ENCODE results near the gene JUN.
"Not testable (repeated sequence)": the region's sequence is repeated elsewhere in the genome, so short reads cannot be mapped to it uniquely, and the experiment has no call there.

JUN gene

GRCh38 chr1:58808077-58808476, 24.2 kb upstream of the JUN start:
- H3K36me3 ChIP-seq (ENCODE audit: control insufficient read depth, insufficient read depth, low read length) = no peaks in the 10 kb centered on the region

GRCh38 chr1:58805716-58806571, 22.1 kb upstream of the JUN start:
- no peak overlapping the region; the same call in 1 of the 2 replicates for H3K4me3 ChIP-seq (replicated peaks; ENCODE audit: low read depth, low read length)
- no peaks in the 10 kb centered on the region for H3K27me3 ChIP-seq (replicated peaks; ENCODE audit: control insufficient read depth, insufficient read depth, low read length)
- no peaks in the 10 kb centered on the region for H3K36me3 ChIP-seq (ENCODE audit: control insufficient read depth, insufficient read depth, low read length)
- DNase-seq (ENCODE audit: extremely low read depth, insufficient read length) = peak; percentile 68
- no peak for TF ChIP-seq CTCF (IDR thresholded peaks at IDR 0.05; ENCODE audit: insufficient read depth, low read length, poor library complexity, severe bottlenecking)

More at GRCh38 chr1:58808077-58808476, 24.2 kb upstream of the JUN start:
- Histone ChIP-seq H3K27me3 (replicated peaks; ENCODE audit: control insufficient read depth, insufficient read depth, low read length) (no peaks in the 10 kb centered on the region), H3K4me3 (replicated peaks; ENCODE audit: low read depth, low read length) (no peak overlapping the region)
- no peak for TF ChIP-seq CTCF (IDR thresholded peaks at IDR 0.05; ENCODE audit: insufficient read depth, low read length, poor library complexity, severe bottlenecking)
- DNase-seq (ENCODE audit: extremely low read depth, insufficient read length) = no peak

GRCh38 chr1:58804853-58805565, 21.2 kb upstream of the JUN start:
- no peak for TF ChIP-seq CTCF (IDR thresholded peaks at IDR 0.05; ENCODE audit: insufficient read depth, low read length, poor library complexity, severe bottlenecking)
- Histone ChIP-seq H3K4me3 (replicated peaks; ENCODE audit: low read depth, low read length) (no peak overlapping the region), H3K27me3 (replicated peaks; ENCODE audit: control insufficient read depth, insufficient read depth, low read length) (no peaks in the 10 kb centered on the region), H3K36me3 (ENCODE audit: control insufficient read depth, insufficient read depth, low read length) (no peaks in the 10 kb centered on the region)
- peak; percentile 10 for DNase-seq (ENCODE audit: extremely low read depth, insufficient read length)

GRCh38 chr1:58803858-58804257, 20.0 kb upstream of the JUN start:
- Histone ChIP-seq H3K36me3 (ENCODE audit: control insufficient read depth, insufficient read depth, low read length) (no peaks in the 10 kb centered on the region), H3K27me3 (replicated peaks; ENCODE audit: control insufficient read depth, insufficient read depth, low read length) (no peaks in the 10 kb centered on the region), H3K4me3 (replicated peaks; ENCODE audit: low read depth, low read length) (no peak overlapping the region)
- no peak for DNase-seq (ENCODE audit: extremely low read depth, insufficient read length)
- no peak for TF ChIP-seq CTCF (IDR thresholded peaks at IDR 0.05; ENCODE audit: insufficient read depth, low read length, poor library complexity, severe bottlenecking)

GRCh38 chr1:58802640-58803399, 19.0 kb upstream of the JUN start:
- Histone ChIP-seq H3K4me3 (replicated peaks; ENCODE audit: low read depth, low read length) (no peak overlapping the region), H3K27me3 (replicated peaks; ENCODE audit: control insufficient read depth, insufficient read depth, low read length) (no peaks in the 10 kb centered on the region), H3K36me3 (ENCODE audit: control insufficient read depth, insufficient read depth, low read length) (no peaks in the 10 kb centered on the region)
- no peak for TF ChIP-seq CTCF (IDR thresholded peaks at IDR 0.05; ENCODE audit: insufficient read depth, low read length, poor library complexity, severe bottlenecking)
- no peak for DNase-seq (ENCODE audit: extremely low read depth, insufficient read length)

GRCh38 chr1:58801286-58801685, 17.4 kb upstream of the JUN start:
- DNase-seq (ENCODE audit: extremely low read depth, insufficient read length); H3K36me3 ChIP-seq (ENCODE audit: control insufficient read depth, insufficient read depth, low read length); H3K27me3 ChIP-seq (replicated peaks; ENCODE audit: control insufficient read depth, insufficient read depth, low read length); H3K4me3 ChIP-seq (replicated peaks; ENCODE audit: low read depth, low read length): not testable (repeated sequence)

All from GM06990 (cell line).